ENCODE measurements around the gene RENBP.

RENBP gene

GRCh38 chrX:153966841-153967535 is 22.5 kb upstream of the RENBP start:
- TF ChIP-seq EZH2phosphoT487 (IDR thresholded peaks at IDR 0.05; ENCODE audit: borderline replicate concordance) = no peak
- TF ChIP-seq, protein P1, sequence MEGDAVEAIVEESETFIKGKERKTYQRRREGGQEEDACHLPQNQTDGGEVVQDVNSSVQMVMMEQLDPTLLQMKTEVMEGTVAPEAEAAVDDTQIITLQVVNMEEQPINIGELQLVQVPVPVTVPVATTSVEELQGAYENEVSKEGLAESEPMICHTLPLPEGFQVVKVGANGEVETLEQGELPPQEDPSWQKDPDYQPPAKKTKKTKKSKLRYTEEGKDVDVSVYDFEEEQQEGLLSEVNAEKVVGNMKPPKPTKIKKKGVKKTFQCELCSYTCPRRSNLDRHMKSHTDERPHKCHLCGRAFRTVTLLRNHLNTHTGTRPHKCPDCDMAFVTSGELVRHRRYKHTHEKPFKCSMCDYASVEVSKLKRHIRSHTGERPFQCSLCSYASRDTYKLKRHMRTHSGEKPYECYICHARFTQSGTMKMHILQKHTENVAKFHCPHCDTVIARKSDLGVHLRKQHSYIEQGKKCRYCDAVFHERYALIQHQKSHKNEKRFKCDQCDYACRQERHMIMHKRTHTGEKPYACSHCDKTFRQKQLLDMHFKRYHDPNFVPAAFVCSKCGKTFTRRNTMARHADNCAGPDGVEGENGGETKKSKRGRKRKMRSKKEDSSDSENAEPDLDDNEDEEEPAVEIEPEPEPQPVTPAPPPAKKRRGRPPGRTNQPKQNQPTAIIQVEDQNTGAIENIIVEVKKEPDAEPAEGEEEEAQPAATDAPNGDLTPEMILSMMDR (conservative IDR thresholded peaks at IDR 0.05; ENCODE audit: low read length) = no peak
- no peak overlapping the region for H2AFZ ChIP-seq (ENCODE audit: low read length)
- no peaks in the 10 kb centered on the region for H3K9me2 ChIP-seq (replicated peaks; ENCODE audit: low read depth, low read length)
- peaks cover 92% of the 10 kb centered on the region for H3K79me2 ChIP-seq (ENCODE audit: insufficient read depth, low read length)
- H3K27me3 ChIP-seq (ENCODE audit: insufficient read depth, low read length, poor library complexity, severe bottlenecking) = peaks cover 6% of the 10 kb centered on the region
- H3K4me2 ChIP-seq (ENCODE audit: low read depth, low read length, poor library complexity, severe bottlenecking) = peak overlapping the region; percentile 97
- peaks cover 70% of the 10 kb centered on the region for H4K20me1 ChIP-seq (ENCODE audit: insufficient read depth, low read length, poor library complexity, severe bottlenecking)
- H3F3A ChIP-seq (ENCODE audit: low read depth) = peaks cover 5% of the 10 kb centered on the region; the same call in 1 of the 2 replicates
- peaks cover 12% of the 10 kb centered on the region for H3K4me1 ChIP-seq (ENCODE audit: insufficient read depth, low read length, poor library complexity, severe bottlenecking)
- peak overlapping the region; percentile 100 for H3K9ac ChIP-seq (ENCODE audit: low read depth, low read length, poor library complexity, severe bottlenecking)
- peak overlapping the region; percentile 96 for H3K4me3 ChIP-seq (ENCODE audit: low read length, poor library complexity, severe bottlenecking)
- H3K36me3 ChIP-seq (ENCODE audit: insufficient read depth, low read length) = peaks cover 26% of the 10 kb centered on the region; the same call in 1 of the 2 replicates
- no peaks in the 10 kb centered on the region for H3K9me3 ChIP-seq (ENCODE audit: insufficient read depth, low read depth, low read length)

DNA sequence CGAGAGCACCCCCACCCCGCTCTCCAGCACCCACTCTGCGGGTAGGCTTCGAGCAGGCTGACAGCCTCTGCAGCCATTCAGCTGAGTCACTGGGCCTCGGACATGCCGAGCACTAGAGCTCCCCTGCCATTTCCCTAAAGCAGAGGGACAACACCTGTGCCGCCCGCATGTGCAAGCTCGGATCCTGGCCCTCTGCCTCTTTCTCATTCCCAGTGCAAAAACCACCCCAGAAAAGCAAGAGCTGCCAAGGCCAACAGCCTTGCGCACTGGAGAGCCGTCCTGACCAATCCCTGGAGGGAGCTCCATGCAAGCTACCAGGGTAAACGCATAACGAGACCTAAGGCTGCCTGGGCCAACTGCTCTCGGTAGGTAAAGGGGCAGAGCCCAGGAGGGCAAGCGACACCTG is 21.8 kb upstream of the RENBP start:
- Histone ChIP-seq H3K36me3 (ENCODE audit: insufficient read depth, low read length) (peaks cover 33% of the 10 kb centered on the region; the same call in 1 of the 2 replicates), H4K20me1 (ENCODE audit: insufficient read depth, low read length, poor library complexity, severe bottlenecking) (peaks cover 72% of the 10 kb centered on the region), H2AFZ (ENCODE audit: low read length) (no peak overlapping the region), H3K4me3 (ENCODE audit: low read length, poor library complexity, severe bottlenecking) (peak overlapping the region; percentile 96), H3K79me2 (ENCODE audit: insufficient read depth, low read length) (peaks cover 97% of the 10 kb centered on the region), H3K27me3 (ENCODE audit: insufficient read depth, low read length, poor library complexity, severe bottlenecking) (peaks cover 6% of the 10 kb centered on the region), H3K4me2 (ENCODE audit: low read depth, low read length, poor library complexity, severe bottlenecking) (peak overlapping the region; percentile 97), H3K9ac (ENCODE audit: low read depth, low read length, poor library complexity, severe bottlenecking) (peak overlapping the region; percentile 100), H3K4me1 (ENCODE audit: insufficient read depth, low read length, poor library complexity, severe bottlenecking) (peaks cover 12% of the 10 kb centered on the region), H3F3A (ENCODE audit: low read depth) (peaks cover 5% of the 10 kb centered on the region; the same call in 1 of the 2 replicates), H3K9me3 (ENCODE audit: insufficient read depth, low read depth, low read length) (no peaks in the 10 kb centered on the region), H3K9me2 (replicated peaks; ENCODE audit: low read depth, low read length) (no peaks in the 10 kb centered on the region)
- TF ChIP-seq EZH2phosphoT487 (IDR thresholded peaks at IDR 0.05; ENCODE audit: borderline replicate concordance) = no peak
- TF ChIP-seq, protein P1 (conservative IDR thresholded peaks at IDR 0.05; ENCODE audit: low read length) = no peak

GRCh38 chrX:153965406-153965805 is 21.0 kb upstream of the RENBP start:
- Histone ChIP-seq H3K79me2 (ENCODE audit: insufficient read depth, low read length) (peaks cover 94% of the 10 kb centered on the region), H3K27me3 (ENCODE audit: insufficient read depth, low read length, poor library complexity, severe bottlenecking) (peaks cover 6% of the 10 kb centered on the region), H3K4me3 (ENCODE audit: low read length, poor library complexity, severe bottlenecking) (peak overlapping the region; percentile 96), H3K4me1 (ENCODE audit: insufficient read depth, low read length, poor library complexity, severe bottlenecking) (peaks cover 12% of the 10 kb centered on the region), H3K9me2 (replicated peaks; ENCODE audit: low read depth, low read length) (no peaks in the 10 kb centered on the region), H3F3A (ENCODE audit: low read depth) (no peaks in the 10 kb centered on the region), H3K4me2 (ENCODE audit: low read depth, low read length, poor library complexity, severe bottlenecking) (peak overlapping the region; percentile 97), H3K9me3 (ENCODE audit: insufficient read depth, low read depth, low read length) (no peaks in the 10 kb centered on the region), H4K20me1 (ENCODE audit: insufficient read depth, low read length, poor library complexity, severe bottlenecking) (peaks cover 72% of the 10 kb centered on the region), H2AFZ (ENCODE audit: low read length) (no peak overlapping the region), H3K9ac (ENCODE audit: low read depth, low read length, poor library complexity, severe bottlenecking) (no peak overlapping the region), H3K36me3 (ENCODE audit: insufficient read depth, low read length) (peaks cover 42% of the 10 kb centered on the region; the same call in 1 of the 2 replicates)
- TF ChIP-seq EZH2phosphoT487 (IDR thresholded peaks at IDR 0.05; ENCODE audit: borderline replicate concordance) = no peak
- TF ChIP-seq, protein P1 (conservative IDR thresholded peaks at IDR 0.05; ENCODE audit: low read length) = no peak
